SK-N-MC (cell line): ENCODE measurements around the gene PAFAH1B1.

Experiments used
- EZH2 ChIP-seq: fragments of 200-600 bp; sonication (generic); IDR thresholded peaks from one replicate; pipeline ENCODE4 v1.6.1; 2017; ENCODE audit warnings: antibody characterized with exemption
- FOXP2 ChIP-seq: optimal IDR thresholded peaks from 2 replicates; pipeline ENCODE3; 2011; ENCODE audit warnings: mild to moderate bottlenecking, moderate library complexity; ENCODE audit not compliant: insufficient read depth; ENCODE audit errors: extremely low read length, control extremely low read depth
- POLR2AphosphoS5 ChIP-seq: IDR thresholded peaks from 2 replicates; pipeline ENCODE4 v1.6.1; 2012; ENCODE audit warnings: mild to moderate bottlenecking, low read depth, low read length, borderline replicate concordance

GRCh38 chr17:2695961-2696760, 102.7 kb downstream of the PAFAH1B1 start:
- no peak for TF ChIP-seq POLR2AphosphoS5
- no peak for TF ChIP-seq FOXP2
- no peak for TF ChIP-seq EZH2
